GM10266 (cell line): Measurements from ENCODE around the gene CAST.

Source experiments
- DNase-seq: peaks from one replicate; pipeline ENCODE4 v3.0.0; 2012; ENCODE audit errors: extremely low spot score
- CTCF ChIP-seq: IDR thresholded peaks from 2 replicates; pipeline ENCODE4 v1.5.1; 2012; ENCODE audit warnings: mild to moderate bottlenecking, low read depth; ENCODE audit not compliant: control insufficient read depth, insufficient read depth; ENCODE audit errors: missing control alignments

The CAST gene

GRCh38 chr5:96817506-96817905 lies 155.3 kb downstream of the CAST start:
- DNase-seq: no peak

GRCh38 chr5:96818125-96818788 lies 156.1 kb downstream of the CAST start:
- no peak for DNase-seq
- TF ChIP-seq CTCF: no peak

More at GRCh38 chr5:96817506-96817905, 155.3 kb downstream of the CAST start:
- no peak for TF ChIP-seq CTCF

- no peak for DNase-seq
- no peak for TF ChIP-seq CTCF
Measured at GRCh38 chr5:96819806-96820205, 157.6 kb downstream of the CAST start.

- no peak for TF ChIP-seq CTCF
Measured at GRCh38 chr5:96821260-96821916, 159.2 kb downstream of the CAST start.

GRCh38 chr5:96822686-96823459 lies 160.7 kb downstream of the CAST start:
- DNase-seq: no peak
- TF ChIP-seq CTCF: no peak

More at GRCh38 chr5:96821260-96821916, 159.2 kb downstream of the CAST start:
- DNase-seq: no peak

GRCh38 chr5:96823900-96824380 lies 161.8 kb downstream of the CAST start:
- no peak for DNase-seq
- no peak for TF ChIP-seq CTCF
